CD4-positive, alpha-beta T cell treated with Interleukin-12 subunit alpha and Interleukin-12 subunit beta, for 1 hour (primary cell): ENCODE measurements around the gene DPEP1.
"Not testable (repeated sequence)": the region's sequence is repeated elsewhere in the genome, so short reads cannot be mapped to it uniquely, and the experiment has no call there.

Experiments used
- DNase-seq: peaks from one replicate; pipeline ENCODE4 v3.0.0-alpha.2; 2020

DPEP1 gene

DNA sequence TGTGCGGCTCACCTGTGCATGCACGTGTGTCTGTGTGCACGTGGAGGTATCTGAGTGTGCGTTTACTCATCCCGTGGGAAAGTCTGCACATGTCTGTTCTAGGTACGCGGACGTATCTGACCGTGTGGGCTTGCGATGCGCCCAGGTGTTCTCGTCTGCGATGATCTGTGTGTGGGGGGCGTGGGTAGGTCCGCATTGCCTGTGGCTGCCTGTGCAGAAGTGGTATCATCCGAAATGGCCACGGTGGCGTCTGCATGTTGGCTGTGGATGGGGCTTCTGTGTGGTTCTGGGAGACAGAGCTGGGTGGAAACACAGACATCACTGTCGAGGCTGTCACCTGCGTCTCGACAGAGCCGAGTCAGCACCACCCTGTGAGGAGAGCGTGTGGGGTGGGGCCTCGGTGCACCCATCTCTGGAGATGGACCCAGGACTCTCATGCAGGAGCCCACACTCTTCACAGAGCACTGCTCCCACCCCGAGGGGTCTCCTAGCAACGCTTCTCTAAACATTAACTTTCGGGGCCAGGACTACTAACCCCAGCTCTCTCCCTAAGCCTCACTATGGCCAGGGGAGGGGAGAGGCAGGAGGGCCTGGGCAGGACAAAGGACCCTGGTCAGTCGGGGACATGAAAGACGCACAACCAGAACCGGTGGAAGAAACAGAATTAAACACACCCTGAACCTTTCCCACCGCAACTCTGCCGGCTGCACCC, 8.4 kb downstream of the DPEP1 start:
- DNase-seq, result no peak

DNA sequence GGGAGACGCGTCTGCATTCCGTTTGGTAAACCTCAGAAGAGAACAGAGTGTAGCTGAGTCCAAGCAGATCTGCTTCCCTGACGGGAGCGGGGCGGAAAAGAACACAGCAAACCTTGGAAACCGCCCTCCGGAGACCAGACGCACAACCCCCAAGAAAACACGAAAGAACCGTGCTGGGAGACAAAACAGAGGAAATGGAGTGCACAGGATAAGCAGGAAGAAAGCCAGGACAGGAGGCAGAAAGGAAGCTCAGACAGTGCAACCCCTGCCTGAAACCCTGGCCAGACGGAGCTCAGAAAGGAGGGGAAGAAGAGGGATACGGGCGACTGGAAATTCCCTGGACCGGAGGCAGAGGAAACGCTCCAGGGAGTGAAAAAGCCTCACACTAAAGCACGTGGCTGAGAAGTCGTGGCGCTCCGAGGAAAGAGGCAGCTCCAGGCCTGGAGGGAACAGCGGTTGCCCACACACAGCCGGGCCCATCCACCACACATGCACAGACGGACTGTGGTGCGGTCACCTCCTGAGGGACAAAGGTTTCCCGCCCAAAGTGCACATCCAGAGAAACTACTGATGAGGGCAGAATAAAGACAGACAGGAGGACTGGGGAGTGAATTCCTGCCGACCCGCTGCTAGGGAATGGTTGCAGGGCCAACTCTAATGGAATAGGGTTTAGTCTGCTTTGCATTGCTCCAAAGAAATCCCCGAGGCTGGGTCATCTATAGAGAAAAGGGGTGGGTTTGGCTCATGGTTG, 10.2 kb downstream of the DPEP1 start:
- DNase-seq, result no peak

DNA sequence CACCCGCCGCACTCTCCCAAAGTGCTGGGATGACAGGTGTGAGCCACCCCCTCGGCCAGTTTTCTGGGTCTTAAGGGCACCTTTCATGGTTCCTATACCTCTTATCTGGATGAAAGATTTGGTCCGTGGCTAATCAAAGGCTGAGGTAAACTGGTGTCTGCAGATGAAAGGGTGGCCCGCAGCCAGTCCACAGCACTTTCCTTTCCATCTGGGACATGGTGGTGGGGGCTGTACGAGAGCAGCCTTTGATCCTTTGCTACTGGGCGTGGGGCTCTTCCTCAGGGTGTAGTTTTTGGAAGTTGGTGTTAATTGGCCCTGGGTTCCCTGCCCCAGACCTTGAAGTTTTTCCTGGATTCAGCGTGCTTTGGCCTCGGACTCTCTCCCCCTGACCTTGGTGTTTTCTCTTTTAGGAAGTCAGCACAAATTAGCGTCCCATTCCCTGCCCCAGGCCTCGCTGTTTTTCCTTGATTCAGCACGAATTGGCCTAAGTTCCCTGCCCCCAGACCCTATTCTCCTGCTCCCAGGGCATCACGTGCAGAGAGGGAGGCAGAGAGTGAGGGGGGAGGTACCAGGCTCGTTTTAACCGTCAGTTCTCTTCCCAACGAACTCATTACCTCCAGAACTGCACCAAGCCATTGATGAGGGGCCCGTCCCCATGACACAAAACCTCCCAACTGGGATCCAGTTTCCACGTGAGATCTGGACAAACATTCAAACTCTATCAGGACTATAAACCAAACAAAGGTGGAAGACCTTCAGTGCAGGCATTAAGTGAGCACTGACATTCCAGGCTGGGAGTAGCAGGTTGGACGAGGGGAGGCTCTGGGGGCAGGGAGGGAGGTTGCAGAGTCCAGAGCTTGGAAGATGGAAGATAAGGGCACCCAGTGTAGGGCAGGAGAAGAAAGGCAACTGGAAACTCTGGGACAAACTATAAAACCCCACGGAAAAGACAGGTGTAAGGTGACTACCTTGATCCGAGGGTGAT, 11.6 kb downstream of the DPEP1 start:
- no peak for DNase-seq

DNA sequence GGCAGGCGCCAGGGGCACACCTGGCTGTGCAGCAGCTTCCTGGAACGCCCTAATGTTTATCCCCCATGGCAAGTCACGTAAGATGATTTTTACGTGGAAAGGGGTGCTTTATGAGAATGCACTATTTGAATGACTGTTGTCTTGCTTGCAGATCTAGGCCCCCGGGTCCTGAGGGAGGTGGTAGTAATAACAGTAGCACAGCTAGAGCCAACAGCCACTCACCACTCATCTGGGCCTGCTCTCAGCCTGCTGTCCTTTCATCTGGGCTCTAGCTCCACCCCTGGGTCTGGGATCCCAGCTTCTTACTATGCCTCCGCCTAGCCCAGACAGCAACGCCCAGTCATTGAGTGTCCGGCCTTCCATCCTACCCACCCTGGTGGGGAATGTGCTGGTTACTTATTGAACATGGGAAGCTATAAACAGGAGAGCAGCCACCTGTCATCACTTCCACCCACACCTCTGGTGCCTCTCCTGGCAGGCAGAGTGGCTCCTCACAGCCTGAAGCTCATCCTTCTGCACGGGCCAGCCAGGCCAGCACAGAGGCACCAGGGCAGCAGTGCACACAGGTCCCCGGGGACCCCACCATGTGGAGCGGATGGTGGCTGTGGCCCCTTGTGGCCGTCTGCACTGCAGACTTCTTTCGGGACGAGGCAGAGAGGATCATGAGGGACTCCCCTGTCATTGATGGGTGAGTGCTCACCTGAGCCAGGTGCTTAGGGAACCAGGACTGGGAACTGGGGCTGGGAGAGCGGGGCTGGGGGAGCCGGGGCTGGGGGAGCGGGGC, 16.6 kb downstream of the DPEP1 start:
- no peak for DNase-seq

DNA sequence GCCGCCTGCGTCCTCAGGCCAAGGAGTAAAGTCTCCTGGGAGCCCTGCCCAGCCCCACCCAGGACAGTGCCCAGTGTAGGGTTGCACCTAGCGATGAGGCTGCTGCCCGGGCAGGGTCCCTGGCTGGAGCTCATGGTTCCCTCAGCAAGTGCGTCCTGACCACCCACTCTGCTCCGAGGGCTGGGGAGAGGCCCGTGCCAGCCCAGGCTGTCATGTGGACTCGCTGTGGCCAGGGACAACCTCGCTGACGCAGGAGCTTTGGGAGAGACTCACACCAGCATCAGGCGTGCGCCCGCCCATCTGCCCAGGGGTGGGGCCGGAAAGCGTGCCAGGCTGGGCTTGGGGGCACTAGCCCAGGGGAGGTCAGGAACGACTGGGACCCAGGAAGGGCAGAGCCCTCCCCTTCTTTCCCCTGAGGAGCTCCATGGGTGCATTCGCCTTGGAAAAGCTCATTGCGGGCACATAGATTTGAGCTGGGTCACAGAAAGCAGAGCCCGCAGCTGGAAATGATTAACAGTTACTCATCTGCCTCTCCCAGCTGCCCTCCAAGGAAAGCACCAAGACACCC, 19.7 kb downstream of the DPEP1 start:
- no peak for DNase-seq

DNA sequence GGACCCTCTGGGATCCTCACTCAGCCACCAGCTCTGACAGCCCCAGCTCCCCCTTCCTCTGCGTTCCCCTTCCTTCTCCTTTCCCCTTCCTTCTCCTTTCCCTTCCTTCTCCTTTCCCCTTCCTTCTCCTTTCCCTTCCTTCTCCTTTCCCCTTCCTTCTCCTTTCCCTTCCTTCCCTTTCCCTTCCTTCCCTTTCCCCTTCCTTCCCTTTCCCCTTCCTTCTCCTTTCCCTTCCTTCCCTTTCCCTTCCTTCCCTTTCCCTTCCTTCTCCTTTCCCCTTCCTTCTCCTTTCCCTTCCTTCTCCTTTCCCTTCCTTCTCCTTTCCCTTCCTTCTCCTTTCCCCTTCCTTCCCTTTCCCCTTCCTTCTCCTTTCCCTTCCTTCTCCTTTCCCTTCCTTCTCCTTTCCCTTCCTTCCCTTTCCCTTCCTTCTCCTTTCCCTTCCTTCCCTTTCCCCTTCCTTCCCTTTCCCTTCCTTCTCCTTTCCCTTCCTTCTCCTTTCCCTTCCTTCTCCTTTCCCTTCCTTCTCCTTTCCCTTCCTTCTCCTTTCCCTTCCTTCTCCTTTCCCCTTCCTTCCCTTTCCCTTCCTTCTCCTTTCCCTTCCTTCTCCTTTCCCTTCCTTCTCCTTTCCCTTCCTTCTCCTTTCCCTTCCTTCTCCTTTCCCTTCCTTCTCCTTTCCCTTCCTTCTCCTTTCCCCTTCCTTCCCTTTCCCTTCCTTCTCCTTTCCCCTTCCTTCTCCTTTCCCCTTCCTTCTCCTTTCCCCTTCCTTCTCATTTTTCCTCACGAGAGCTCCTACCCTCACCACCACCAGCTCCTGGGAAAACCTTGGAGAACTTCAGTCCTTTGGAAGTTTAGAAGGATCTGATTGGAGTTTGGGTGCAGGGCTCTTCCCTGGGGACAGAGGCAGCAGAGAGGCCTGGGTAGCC, 21.3 kb downstream of the DPEP1 start:
- not testable (repeated sequence) for DNase-seq

DNA sequence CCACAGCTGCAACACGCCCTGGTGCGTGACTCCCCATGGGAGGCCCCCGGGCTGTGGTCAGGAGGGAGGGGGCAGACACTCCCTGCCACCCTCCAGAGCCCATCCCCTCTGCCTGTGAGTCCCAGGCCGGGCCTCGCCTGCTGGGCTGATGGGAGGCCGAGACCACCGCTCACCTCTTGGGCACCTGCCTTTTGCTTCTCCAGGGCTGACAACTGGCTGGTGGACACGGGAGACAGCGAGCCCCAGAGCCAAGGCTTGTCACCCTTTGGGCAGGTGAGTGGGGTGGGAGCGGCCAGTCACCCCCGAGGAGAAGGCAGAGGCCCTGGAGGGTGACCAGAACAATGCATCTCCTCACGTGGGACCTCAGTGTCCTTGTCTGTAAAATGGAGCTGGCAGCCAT, 23.2 kb downstream of the DPEP1 start:
- no peak for DNase-seq

DNA sequence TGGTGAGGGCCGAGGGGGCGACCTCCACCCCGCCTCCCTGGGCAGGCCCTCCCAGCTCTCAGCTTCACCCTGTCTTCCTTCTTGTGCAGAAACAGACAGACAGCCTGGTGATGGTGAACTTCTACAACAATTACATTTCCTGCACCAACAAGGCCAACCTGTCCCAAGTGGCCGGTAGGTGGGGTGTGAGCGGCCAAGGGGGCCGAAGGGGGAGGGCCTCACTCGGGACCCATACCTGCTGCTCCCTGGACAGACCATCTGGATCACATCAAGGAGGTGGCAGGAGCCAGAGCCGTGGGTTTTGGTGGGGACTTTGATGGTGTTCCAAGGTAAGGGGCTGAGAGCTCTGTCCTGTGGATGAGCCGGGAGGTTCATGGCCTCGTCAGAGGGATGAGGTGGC, 23.9 kb downstream of the DPEP1 start:
- no peak for DNase-seq

DNA sequence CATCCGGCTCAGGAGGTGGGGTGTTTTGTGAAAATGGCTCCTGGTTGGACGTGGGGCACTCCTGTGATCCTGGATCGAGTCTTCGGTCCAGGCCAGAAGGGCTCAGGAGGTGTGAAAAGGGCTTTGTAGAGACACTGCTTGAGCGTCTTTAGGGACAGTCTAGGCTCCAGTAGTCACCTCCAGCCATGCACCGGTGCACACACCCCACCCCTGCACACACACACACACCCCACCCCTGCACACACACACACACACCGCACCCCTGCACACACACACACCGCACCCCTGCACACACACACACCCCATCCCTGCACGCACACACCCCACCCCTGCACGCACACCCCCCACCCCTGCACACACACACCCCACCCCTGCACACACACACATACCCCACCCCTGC, 25.0 kb downstream of the DPEP1 start:
- DNase-seq, result no peak

DNA sequence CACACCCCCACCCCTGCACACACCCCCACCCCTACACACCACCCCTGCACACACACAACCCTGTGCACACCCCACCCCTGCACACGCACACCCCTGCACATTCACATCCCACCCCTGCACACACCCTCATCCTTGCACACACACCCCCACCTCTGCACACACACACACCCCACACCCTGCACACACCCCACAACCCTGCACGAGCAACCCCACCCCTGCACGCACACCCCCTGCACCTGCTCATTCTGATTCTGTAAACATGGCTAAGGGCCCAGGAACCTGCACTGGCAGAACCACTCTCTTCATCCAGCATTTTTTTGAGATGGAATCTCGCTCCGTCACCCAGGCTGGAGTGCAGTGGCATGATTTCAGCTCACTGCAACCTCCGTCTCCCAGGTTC, 25.9 kb downstream of the DPEP1 start:
- no peak for DNase-seq

DNA sequence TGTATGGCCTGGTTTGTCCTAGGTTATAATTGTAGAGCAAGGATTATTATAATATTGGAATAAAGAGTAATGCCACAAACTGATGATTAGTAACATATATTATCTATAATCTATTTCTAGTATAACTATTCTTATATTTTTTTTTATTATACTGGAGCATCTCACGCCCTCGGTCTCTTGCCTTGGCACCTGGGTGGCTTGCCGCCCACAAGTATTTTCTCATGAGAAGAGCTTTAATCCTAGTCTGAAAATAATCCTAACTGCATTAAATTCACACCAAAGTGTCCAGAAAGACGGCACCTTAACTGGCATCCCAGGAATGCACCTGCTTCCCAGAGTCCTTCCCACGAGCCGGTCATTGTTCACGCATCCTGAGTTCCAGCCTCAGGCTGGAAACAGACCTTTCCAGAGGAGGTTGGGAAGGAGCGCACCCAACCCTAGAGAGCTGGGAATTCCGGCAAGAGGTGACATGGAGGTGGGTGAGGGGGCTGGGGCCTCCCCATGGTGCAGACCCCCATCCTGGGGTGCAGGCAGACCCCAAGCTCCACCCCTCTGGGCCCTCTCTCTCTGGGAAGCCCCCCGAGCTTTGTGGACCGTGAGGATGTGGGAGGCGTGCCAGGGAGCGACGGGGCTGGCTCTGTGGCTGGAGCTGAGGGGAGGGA, 28.1 kb downstream of the DPEP1 start:
- no peak for DNase-seq

DNA sequence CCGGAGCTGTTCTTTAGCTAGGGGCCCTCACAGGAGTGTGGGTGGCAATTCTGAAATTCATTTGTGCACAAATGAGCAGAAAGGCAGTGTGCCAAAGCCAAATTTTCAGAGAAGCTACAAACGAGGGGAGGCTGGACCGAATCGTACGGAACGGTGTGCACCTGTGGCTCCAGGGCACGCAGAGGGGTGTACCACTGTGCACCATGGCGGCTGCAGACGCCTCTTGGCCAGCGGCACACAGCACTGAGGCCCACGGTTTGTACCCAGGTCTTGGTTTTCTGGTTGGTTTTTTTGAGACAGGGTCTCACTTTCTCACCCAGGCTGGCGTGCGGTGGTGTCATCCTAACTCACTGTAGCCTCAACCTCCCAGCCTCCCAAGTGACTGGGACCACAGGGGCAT, 29.1 kb downstream of the DPEP1 start:
- no peak for DNase-seq

DNA sequence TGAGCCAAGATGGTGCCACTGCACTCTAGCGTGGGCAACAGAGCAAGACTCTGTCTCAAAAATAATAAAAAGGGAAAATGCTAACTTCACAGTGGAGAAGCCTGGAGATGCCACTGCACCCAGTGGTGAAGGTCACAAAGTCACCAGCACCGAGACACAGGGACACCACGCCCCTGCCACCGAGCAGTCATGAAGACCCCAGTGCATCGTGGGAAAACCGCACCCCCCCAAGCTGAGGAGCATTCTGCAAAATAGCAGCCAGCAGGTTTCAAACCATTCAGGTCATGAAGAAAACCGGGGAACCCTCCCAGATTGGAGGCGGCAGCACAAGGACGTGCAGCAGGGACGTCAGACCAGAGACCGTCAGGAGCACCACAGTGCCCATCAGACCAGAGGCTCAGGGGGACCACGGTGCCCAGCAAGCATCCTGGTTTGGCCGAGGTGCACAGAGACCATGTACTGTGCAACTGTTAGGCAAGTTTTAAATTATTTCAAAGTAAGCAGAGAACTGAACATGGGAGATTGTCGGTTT, 30.4 kb downstream of the DPEP1 start:
- DNase-seq, result no peak

DNA sequence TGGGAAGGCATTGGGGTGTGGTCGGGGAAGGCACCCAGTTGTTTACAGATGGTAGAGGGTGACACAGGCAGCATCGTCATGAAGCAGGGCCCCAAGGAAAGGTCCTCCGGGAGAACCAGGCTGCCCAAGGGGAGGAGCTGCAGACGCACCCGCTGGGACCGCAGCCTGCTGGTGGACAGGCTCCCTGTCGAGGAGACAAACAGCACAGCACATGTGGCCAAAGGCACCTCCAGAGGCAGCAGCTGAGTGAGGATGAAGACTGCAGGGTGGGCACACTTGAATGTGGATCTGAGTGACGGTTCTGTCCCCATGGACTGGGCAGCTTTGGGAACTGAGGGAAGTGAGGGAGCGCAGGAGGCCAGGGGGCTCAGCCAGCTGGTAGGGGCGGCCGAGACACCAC, 31.7 kb downstream of the DPEP1 start:
- DNase-seq, result no peak

DNA sequence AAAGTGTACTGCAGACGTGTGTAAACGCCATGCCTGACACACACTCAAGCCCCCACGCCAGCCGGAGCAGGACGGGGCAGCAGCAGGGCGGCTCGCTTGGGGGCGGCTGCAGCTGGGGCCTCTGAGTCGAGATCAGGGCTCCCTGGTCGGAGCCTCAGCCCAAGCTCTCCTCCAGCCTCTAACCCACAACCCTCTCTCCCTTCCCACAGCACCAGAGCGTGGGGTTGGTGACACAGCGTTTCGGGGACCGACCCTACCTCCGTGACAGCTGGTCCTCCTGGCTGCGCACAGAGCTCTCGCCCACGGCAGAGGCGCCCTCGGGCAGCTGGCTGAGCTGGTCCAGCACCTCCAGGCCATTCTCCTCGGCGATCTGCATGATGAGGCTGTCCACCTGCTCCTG, 32.8 kb downstream of the DPEP1 start:
- no peak for DNase-seq

DNA sequence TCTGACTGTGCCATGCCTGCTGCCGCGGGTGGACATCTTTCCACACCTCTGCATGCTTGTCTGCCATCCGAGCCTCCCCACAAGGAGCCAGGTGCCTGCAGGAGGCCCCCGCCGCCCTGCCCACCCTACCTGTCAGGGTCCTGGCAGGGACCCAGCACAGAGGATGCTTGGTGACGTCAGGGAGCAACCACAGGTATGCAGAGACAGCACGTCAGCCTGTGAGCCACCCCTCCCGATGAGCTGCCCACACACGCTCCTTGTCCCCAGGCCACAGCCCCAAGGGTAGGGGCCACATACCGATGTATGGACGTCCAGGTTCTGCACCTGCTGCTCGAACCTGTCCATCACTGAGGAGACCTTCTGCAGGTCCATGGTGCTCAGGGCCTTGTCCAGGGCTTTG, 33.5 kb downstream of the DPEP1 start:
- no peak for DNase-seq

DNA sequence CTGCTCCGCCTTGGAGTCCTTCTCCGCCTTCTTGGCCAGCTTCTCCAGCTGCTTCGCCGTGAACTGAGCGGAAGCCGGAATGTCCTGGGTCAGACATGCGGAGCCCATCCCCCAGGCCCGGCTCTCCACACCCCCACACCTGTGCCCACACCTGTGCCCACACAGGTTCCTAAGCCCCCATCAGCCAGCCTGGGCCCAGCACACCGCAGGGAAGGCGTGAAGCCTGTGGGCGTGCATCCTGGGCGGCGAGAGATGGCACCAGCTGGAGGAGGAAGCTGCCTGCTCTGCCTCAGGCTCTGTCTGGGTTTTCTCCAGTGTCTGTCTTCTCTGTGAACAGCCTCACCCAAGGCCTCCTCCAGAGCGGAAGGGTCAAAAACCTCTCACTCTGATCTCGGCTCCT, 38.1 kb downstream of the DPEP1 start:
- no peak for DNase-seq

DNA sequence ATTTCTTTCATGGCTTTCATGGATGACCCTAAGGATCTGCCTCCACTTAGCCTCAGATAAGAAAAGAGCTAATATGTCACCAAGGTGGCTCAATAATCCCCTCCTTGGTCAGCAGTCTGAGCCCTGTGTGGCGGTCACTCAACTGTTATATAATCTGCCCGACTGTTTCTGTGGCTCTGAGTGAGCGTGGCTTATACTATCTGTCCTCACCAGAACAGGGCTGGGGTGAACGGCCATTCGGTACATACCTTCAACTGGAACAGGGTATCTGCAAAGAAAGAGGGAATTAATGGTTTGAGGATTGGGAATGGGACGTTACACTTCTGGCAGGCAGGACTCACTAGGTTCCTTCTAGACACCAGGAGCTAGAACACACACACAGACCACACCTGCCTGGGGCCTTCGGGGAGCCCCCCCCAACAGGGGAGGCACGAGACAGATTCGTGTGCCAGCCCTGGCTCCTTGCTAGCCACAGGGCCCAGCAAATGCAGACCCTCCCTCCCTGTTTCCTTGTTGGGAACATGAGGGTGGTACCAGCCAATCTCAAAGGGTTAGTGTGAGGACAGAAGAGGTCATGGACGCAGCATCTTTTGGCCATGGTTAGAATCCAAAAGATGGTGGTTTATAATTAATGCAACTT, 40.3 kb downstream of the DPEP1 start:
- DNase-seq, result no peak

DNA sequence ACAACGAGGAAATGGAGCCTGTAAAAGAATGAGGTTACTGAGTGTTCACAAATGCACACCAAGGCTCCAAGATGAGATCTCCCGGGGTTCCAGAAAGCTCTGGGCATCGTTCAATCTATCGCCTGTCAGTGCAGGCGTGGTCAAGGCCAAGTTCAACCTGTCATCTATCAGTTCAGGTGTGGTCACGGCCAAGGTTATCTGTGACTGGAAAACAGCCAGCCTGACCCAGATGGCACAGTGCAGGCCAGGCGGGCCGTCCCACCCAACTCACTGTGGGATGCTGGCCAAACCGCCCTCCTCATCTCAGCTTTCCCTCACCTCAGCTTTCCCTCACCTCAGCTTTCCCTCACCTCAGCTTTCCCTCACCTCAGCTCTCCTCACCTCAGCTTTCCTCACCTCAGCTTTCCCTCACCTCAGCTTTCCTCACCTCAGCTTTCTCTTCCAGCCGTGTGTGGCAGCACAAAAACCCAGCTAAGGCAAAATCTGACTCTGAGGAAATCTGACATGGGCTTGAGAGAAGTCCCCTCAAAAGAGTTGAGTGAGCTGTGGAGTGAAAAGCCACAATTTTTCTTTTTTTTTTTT, 41.7 kb downstream of the DPEP1 start:
- no peak for DNase-seq
